Amygdala (tissue), 56 donors: ENCODE results near the gene PLEKHO2.

Experiments
- DNase-seq, 56 donors: peaks; one replicate each; lab custom pipeline; 2025; lab: John Stamatoyannopoulos, UW

PLEKHO2 gene

DNA sequence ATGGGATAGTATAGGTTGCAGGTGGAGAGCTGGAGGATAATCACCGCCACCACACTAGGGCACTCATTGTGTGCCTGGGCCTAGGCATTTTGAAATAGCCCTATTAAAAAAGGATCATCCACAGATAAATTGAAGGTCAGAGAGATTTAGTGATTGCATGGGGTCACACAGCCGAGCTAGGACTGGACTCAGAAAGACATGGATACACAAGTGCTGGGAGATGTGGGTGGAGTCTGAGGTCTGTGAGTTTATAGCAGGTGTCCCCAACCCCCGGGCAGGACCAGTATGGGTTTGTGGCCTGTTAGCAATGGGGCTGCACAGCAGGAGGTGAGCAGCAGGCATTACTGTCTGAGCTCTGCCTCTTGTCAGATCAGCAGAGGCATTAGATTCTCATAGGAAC is 64.7 kb downstream of the PLEKHO2 start:
- no peak for DNase-seq

- DNase-seq = no peak
Observed at GRCh38 chr15:64907991-64908390, 66.3 kb downstream of the PLEKHO2 start.

DNA sequence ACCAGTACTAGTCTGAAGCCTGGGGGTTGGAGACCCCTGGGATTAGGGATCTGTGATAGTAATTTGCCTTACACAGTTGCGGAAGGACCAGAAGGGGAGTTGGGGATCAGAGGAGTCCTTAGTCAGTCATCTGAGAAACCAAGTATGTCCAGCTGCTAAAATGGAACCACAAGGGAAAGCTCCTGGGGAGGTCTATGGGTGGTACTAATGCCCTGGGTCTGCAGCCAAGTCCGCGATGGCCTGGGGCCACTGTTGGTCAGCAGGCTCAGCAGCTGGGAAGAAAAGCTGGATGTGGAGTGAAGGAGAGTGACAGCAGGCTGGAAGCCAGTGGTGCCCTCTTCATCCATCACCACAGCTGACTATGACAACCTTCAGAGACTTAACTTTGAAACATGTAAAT is 67.8 kb downstream of the PLEKHO2 start:
- DNase-seq = no peak

- peak in 33 of 56 donors; percentile 18 to 75 (median 48) for DNase-seq
Observed at GRCh38 chr15:64911311-64912186, 69.8 kb downstream of the PLEKHO2 start, which contains the start of gene ANKDD1A. ANKDD1A (plus strand) TSS chr15:64911902; CDS start chr15:64911931, 29 bp downstream.

DNA sequence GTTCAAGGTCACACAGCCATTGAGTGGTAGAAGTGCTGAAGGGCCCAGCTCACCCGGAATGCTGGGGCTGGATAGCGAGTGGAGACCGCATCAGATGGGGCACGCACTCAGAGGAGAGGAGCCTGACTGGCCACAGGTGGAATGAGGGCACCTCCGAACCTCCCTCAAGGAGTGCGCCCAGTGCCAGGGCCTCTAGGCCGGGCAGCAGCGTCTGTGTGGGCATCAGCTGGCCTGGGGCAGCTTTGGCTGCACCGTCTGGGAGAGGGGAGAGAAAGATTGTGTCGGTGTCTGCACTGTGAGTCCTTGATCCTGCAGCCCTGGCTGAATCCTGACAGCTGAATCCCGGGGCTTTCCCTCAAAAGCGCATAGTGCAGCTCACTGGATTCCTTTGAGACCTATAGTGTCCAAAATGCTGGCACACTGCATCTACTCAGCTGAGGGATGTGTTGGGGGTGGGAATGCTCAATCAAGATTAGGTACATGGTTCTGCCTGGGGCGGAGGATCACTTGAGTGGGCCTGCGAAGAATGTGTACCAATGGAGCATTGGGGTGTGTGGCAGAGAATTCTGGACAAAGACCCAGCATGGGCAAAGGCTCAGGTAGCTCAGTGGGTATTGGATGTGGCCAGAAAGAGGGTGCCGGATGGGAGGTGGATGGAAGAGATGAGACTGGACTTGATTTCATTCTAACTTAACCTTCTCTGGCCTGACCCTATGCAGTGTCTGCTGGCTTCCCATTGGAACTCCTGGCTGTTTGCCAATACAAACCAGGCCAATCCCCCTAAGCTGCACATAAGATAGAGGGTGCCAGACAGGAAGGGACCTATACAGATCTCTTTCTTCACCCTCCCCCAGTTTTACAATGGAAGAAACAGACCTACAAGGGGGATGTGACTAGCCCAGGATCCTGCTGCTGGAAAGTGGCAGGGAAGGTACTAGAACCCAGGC is 70.9 kb downstream of the PLEKHO2 start:
- no peak for DNase-seq

DNA sequence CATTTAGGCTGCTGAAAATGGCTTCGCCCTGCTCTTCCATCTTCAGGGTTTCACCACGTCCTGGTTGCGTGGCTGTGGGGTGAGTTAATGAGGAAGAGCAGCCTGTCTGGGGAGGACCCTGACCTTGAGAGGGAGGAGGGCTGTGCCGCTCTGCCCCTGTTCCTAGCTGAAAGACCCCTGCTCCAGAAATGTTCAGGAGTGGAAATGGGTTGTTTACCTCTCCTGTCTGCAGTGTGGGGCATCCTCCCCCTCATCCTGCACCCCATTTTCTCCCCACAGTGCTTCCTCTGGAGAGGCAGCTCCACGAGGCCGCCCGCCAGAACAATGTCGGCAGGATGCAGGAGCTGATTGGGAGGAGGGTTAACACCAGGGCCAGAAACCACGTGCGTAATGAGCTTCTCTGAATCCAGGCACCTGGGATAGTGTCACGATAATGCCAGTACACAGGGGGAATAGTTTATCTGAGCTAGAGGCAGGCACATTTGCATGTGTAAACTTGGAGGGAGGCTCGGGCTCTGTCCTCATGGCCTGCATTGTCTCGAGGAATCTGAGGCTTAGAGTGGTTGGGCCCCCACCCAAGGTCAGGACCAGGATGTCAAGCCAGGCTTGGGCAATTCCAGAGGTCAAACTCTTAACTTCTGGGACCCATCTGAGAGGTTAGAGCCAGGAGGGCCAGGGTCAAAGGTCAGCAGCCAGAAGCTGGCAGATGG is 74.0 kb downstream of the PLEKHO2 start:
- no peak for DNase-seq

- no peak for DNase-seq
Observed at GRCh38 chr15:64916365-64916764, 74.7 kb downstream of the PLEKHO2 start.

DNA sequence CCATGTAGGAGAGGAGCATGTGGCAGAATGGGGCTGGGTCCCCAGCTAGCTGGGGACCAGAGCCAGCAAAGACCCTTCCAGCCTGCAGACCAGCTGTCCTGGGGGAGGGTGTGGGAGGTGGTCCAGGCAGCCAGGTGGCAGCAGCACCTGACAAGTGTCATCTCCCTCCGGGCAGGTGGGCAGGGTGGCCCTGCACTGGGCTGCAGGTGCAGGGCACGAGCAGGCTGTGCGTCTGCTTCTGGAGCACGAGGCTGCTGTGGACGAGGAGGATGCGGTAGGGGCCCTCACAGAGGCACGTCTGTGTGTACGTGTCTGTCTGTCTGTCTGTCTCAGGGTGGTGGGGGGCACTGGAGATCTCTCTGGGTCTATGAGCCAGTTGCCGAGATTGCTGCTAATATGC is 75.5 kb downstream of the PLEKHO2 start:
- DNase-seq = no peak
